GM18858 (cell line): ENCODE measurements around the gene SPATA20.

Experiments used
- ATAC-seq: cut with Tn5 transposase; IDR thresholded peaks from one replicate; pipeline ENCODE4 v1.9.1; 2021; ENCODE audit not compliant: unreplicated experiment

SPATA20 gene

GRCh38 chr17:50573866-50574611 lies 27.1 kb downstream of the SPATA20 start:
- ATAC-seq = no peak

DNA sequence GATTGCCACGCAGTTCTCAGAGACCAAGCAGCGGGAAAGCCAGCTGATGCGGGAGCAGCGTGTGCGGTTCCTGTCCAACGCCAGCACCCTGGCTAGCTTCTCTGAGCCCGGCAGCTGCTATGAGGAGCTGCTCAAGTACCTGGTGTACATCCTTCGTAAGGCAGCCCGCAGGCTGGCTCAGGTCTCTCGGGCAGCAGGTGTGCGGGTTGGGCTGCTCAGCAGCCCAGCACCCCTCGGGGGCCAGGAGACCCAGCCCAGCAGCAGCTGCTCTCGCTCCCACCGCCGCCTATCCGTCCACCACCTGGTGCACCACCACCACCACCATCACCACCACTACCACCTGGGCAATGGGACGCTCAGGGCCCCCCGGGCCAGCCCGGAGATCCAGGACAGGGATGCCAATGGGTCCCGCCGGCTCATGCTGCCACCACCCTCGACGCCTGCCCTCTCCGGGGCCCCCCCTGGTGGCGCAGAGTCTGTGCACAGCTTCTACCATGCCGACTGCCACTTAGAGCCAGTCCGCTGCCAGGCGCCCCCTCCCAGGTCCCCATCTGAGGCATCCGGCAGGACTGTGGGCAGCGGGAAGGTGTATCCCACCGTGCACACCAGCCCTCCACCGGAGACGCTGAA lies 28.7 kb downstream of the SPATA20 start:
- no peak for ATAC-seq

DNA sequence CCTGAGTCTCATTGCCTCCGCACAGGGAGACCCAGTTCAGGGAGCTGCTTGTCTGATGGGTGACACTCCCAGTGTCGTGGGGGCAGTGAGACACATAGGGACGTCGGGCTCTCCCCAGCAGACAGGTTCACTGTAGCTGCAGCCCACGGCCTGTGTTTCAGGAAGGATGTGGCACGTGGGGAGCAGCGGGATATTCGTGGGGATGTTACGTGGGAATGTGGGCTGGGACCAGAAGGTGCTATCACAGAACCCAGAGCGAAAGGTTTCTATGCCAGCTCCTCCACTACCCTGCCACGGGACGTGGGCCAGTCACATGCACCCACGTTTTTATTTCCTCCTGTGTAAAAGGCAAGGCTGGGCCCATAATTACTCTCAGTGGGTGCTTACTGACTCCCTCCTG lies 29.9 kb downstream of the SPATA20 start:
- ATAC-seq = no peak

DNA sequence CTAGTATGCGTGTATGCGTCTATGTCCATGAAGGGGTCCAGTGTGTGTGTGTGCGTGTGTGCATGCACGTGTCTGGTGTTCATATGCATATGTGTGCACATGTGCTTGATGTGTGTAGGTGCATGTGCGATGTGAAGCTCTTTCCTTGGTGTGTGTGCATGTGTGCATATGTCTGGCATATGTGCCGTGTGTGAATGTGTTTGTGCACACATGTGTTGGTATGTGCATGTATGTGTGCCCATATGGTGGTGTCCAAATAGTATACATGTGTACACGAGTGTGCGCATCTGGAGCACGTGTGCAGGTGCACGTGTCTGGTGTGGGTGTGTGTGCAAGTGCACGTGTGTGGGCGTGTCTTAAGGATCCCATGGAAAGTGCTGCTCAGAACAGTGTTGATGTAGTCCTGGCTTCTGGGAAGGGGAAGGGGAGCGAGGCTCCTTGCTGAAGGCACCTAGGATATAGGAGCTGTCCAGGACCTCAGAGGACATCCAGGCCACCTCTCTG lies 30.5 kb downstream of the SPATA20 start:
- no peak for ATAC-seq

GRCh38 chr17:50578173-50578572 lies 31.2 kb downstream of the SPATA20 start:
- ATAC-seq = no peak

GRCh38 chr17:50579399-50579798 lies 32.4 kb downstream of the SPATA20 start:
- no peak for ATAC-seq

GRCh38 chr17:50580646-50581045 lies 33.7 kb downstream of the SPATA20 start:
- no peak for ATAC-seq

- no peak for ATAC-seq
Measured at GRCh38 chr17:50581316-50581715, 34.3 kb downstream of the SPATA20 start.

DNA sequence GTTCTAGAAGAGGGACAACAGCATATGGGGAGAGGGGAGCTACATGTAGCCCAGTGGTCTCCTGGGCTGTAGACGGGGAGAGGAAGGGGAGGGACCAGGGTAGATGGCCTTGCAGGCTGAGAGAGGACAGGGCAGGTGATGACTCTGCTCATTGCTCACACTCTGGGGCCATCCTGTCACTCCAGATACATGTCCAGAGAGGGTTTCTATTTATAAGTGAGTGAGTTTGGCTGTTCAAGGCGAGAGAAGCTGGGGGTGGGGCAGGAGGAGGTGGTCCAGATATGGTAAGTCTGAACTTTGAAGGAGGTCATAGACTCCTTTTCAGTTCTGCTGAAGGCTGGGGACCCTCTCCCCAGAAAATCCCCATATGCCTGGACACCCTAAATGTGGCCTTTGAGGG lies 35.8 kb downstream of the SPATA20 start:
- ATAC-seq = no peak

- no peak for ATAC-seq
Measured at GRCh38 chr17:50583641-50584040, 36.7 kb downstream of the SPATA20 start.

DNA sequence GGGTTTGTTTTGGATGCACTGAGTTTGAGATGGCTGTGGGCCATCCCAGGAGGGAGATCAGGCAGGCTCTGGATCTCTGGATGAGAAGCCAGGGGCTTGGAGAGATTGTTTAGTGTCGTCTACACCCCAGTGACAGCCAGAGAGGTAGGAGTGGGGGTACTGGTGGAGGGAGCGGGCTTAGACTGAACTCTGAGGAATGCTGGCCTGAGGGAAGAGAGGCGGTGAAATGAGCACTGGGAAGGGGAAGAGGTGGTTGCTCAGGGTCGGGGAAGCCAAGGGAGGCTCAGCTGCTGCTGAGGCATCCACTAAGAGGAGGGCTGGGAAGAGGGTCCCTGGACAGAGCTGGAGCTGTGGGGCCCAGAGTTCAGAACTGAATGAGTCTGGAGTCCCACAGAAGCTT lies 37.1 kb downstream of the SPATA20 start:
- no peak for ATAC-seq

- ATAC-seq = no peak
Measured at GRCh38 chr17:50584749-50585148, 37.8 kb downstream of the SPATA20 start.

DNA sequence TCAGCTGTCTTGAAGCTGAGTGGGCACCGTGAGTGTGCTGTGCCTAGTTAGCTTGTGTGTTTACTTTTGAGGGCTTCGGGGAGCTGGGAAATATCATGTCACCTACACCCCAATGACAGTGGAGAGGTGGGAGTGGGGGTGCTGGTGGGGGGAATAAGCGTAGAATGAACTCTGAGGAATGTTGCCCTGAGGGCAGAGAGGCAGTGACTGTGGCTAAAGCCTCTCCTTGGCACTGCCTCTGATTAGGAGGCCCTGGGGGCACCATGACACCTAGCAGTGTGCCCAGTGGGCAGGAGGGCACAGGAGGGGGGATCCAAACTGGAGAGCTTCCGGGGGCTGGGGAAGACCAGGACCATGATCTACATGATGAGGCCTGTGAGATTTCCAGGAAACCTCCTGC lies 38.4 kb downstream of the SPATA20 start:
- ATAC-seq = no peak

- ATAC-seq = no peak
Measured at GRCh38 chr17:50585891-50586290, 38.9 kb downstream of the SPATA20 start.

GRCh38 chr17:50586421-50587247 lies 39.7 kb downstream of the SPATA20 start:
- no peak for ATAC-seq

DNA sequence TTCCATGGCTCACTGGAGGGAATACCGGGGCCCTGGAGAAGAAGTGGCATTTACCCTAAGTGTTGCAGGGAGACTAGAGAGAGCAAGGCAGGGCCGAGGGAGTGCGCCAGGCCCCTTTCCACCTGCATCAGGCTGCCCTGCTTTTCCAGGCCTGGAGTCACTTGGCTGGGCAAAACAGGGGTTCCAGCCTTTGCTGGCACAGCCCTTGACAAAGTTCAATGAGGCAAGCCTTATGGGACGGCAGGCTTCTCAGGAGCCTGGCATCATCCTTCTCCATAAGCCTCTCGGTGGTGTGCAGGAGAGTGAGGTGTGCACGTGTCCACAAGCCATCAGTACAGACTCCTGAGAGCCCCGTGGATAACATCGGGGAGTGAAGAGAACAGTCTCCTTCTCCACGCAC lies 40.6 kb downstream of the SPATA20 start:
- ATAC-seq = no peak

- ATAC-seq = no peak
Measured at GRCh38 chr17:50588391-50589049, 41.5 kb downstream of the SPATA20 start.

DNA sequence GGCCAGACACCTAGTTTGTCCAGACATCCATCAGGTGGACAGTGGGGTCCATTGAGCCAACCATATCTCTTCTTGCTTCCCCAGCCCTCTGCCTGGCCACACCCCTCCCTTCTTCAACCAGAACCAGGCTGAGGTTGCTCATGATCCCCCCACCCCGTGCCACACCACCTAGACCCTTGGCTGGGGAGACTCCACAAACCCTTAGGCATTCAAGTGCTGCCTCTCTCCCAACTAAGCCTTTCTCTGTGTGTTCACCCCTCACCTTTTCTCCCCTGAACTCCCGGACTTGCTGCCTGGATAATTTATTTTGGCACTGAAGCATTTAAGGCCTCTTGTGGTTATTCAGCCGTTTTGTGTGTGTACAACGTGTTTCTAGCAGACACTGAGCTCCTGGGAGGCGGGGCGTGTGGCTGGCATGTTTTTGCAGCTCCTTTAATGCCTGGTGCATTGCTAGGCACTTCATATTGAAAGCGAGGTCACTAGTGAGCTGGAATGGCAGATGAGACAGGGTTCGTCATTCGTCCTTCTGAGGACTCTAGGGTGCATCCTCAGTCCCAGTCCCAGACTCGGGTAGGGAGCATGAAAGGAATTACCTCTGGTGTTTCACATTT lies 42.2 kb downstream of the SPATA20 start:
- no peak for ATAC-seq

DNA sequence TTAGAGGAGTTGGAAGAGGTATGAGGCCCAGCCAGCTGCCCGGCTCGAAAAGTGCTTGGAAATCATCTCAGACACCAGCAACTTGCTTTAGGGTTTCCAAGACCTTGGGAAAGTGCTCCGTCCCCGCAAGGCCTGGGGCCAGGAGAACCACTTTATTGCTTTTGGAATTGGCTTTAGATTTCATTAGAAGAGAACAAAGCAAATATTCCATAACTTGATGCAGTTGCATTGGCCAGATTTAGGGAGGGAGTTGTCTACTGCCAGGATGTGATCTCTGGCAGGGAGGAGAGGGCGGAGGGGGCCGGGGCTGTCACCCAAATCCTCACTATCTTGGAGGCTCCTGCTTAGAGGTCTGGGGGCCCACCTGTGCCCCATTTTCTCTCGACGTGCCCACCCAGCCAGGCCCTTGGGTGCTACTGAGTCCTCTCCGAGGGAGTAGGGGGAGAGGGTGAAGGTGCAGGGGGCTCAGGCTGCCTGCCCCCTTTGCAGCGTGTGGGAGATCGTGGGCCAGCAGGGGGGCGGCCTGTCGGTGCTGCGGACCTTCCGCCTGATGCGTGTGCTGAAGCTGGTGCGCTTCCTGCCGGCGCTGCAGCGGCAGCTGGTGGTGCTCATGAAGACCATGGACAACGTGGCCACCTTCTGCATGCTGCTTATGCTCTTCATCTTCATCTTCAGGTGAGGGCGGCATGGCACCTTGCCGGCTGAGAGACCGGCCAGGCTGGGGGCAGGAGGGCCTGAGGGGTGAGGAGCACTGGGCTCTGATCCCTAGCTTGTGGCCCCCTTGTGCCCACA lies 44.2 kb downstream of the SPATA20 start:
- no peak for ATAC-seq

DNA sequence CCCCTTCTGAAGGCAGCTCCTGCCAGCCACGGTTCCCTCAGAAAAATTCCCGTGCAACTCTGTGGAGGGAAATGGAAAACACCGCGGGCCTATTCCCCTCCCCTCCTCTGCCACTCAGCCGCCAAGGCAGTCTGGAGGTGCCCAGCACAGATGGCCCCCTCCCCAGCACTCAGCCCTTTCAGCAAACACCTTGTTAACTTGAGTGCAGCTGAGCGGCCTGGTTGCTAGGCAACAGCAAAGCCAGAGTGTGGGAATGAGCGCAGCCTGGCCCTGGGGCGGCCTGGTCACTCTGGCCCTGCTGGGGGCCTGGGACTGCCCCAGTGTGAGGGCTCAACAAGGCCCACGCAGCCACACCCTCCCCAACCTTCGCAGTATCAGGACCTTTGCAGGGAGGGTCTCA lies 46.3 kb downstream of the SPATA20 start:
- no peak for ATAC-seq
